ENCODE data around the gene MEGF6.
A peak's percentile ranks its signal among the peaks of the same experiment; 100 is the strongest.

Gene MEGF6

DNA sequence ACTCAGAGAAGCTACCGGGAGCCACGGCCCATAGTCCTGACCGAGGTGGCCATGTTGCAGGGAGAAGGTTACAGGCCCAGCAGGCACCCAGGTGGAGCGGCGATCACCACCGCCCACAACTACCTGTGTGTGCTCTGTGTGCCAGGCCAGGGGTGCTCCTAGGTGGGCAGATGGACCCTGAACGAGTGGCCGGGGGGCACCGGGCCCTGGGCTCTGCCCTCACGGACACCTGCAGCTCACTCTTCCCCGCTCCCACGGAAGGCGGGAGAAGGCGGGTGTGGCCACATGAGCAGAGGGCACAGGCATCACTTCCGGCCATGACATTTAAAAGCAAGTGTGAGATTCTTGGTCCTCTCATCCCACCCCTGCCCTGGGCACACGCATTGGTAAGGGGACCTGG, 73.9 kb downstream of the MEGF6 start:
- no peak for DNase-seq (ENCODE audit: low read depth in 2 of 2)

DNA sequence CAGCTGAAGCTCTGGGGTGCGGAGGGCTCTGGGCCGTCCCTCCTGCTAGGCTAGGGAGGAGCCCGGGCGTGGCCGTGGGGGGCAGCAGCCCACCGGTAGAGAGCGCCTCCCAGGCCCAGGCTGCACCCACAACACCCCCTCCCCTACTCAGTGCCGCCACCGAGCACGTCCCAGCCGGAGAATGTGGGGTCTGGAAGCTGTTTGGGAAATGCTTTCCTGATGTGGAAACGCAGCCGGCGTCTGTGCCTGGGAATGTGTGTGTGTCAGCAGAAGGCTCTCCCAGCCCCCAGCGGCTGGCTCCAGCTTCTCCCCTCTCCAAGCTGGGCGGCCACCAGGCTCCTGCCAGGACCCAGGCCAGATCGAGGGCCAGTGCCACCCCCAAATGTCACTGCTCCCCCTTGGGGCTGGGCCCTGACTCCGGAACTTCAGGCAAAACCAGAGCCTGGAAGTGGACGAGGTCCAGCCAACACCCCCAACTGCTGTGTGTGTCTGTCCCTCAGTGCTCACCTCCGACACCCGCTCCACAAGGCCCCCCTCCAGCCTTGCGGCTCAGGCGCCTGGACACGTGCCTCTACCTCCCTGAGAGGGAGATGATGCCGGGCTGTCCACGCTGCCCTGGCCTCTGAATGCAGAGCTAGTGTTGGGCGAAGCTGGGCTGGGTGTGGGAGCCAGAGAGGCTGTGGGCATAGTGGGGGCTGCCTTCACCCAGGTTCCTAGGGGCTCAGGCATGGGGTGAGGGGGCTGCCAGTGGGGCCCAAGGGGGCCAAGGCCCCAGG, 74.7 kb downstream of the MEGF6 start:
- DNase-seq (ENCODE audit: low read depth in 2 of 2) = no peak

DNA sequence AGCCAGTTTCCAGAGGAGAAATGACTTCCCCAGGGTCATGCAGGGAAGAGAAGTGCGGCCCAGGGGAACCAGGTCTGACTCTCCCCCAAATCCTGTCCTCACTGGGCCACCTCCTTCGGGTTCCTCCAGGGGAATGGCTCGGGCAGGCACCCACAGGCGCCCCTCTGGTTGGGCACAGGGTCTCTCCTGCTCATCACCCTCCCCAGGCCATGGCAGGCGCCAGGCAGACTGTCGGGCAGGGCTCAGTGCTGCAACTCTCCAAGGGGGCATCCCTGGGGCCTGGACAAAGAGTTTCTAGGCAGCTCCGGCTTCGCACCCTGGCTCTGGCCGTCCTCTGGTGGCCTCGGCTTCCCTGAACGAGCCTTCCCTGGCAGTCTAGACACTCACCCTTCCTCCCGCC, 75.6 kb downstream of the MEGF6 start:
- DNase-seq (ENCODE audit: low read depth in 2 of 2) = no peak

DNA sequence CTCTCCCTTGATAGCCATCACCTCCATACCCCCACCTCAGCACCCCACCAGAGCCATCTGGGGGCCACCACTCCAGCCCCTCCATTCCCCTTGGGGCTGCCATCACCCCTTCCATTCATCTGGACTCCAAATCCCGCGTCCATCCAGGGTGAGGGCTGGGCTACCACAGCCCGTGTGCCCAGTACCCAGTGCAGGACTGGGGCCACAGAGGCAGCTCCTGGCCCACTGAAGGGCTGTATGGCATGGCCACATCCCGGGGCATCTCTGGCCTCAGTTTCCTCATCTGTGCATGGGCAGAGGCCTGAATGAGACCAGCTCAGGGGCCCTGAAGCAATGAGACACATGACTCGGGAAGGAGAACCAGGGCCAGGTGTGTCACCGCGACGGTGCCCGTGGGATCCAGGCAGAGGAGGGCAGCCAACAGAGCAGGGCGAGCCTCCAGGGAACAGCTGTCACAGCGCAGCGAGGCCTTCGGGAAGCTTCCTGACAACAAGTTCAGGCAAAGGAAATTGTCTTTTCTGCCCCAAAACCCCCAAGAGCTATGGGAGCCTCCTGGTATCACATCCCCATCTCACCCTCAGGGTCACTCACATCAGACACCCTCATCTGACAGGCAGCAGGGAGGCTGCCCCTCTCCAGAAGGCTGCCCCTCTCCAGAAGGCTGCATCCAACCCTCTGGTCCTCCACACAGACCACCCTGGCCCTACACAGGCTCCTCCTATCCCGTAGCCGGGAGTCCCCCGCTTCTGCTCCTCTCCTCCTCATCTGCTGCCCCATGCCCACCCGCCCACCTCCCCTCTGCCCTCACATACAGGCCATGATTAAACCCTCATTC, 76.3 kb downstream of the MEGF6 start:
- DNase-seq (ENCODE audit: low read depth in 2 of 2) = no peak

DNA sequence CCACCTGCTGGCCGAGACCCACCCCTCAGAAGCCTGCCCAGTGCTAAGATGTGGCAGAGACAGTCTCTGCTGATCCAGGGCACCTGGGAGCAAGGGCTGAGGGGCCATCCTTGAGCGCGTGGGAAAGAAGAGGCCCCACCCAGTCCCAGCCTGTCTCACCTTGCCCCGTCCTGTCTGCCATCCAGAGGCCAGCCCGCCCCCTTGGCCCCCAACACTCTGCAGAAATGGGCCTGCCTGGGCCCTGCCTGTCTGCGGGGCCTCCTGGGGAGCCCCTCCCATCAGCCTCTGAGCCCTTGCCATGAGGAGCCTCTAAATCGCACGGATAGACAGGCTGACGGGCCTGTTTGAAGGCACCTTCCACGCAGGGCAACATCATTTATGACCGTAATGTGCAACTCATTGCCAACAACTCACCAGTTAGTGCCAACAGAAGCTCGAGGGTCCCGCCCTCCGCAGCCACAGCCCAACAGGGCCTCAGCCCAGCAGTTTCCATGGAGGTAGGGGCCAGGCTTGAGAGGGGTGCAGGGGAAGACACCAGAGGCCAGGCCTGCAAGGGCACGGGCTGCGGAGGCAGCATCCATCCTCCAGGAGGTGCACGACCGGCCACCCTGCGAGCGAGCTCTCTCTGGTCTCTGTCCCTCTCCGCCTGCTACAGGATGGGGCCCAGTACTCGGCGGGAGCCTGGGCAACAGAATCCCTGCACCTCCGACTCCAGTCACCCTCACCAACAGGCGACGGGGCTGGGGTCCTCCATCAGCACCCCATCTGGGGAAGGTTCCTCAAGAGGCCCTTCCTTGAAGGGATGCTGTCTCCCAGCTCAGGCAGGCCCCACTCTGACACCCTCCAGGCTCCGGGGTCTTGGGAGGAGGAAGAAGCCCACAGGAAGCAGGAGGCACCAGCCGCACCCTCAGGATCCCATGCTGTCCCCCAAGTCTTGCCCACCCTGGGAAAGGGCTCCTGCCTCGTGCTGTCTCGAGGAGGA, 78.0 kb downstream of the MEGF6 start:
- DNase-seq (ENCODE audit: low read depth in 2 of 2) = no peak

DNA sequence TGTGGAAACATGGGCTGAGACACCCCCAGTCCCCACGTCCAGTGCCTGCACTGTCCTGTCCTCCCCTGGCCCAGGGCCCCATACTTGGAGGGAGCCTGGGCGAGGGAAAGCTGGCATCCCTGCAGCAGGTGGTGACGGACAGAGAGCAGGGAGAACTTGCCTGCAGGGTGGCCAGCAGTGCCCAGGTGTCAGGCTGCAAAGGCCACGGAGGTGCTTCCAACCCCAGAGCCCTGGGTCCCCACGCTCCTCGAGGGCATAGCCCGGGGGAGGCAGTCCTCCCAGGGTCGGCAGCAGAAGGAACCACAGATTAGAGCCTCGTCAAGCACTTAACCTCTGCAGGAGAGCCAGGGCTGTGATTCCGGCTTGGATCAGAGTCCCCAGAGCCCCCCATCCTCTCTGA, 79.4 kb downstream of the MEGF6 start:
- DNase-seq (ENCODE audit: low read depth in 2 of 2) = no peak

DNA sequence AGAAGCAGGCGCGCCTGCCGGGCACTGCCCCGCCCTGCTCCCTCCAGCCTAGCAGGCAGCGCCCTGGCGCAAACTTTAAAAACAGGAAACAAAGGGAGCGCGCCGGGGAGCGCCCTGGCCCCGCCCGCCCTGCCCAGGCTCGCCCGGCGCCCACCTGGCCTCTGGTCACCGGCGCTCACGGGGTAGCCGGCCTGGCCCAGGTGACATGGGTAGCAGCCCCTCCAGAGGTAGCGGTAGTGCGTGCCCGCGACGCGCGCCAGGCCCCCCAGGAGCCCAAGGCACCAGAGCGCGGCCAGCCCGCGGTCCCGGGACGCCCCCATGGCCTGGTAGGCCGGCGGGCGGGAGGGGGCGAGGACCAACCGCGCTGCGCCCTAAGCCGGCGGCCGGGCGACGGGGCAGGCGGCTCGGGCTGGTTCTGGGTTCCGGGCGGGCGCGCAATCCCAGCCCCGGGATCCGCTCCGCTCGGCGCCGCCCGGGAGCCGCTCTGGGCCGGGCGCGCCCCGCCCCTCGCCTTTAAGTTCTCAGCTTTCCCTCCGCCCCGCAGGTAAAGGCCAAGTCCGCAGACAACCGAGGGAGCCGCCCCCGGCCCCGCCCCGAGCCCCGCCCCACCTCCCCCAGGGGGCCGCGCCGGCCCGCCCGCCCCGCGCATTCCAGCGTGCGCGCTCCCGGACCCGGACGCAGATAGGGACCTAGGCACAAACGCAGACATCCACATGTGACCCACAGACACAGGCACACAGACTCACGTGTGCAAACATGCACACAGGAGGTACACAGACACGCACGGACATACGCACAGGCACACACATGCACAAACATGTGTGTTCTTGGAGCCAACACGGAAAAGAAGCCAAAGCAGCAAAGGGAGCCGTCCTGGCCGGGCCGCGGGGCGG, 80.1 kb downstream of the MEGF6 start:
- peak; percentile 53 to 63 for DNase-seq (ENCODE audit: low read depth in 2 of 2)

DNA sequence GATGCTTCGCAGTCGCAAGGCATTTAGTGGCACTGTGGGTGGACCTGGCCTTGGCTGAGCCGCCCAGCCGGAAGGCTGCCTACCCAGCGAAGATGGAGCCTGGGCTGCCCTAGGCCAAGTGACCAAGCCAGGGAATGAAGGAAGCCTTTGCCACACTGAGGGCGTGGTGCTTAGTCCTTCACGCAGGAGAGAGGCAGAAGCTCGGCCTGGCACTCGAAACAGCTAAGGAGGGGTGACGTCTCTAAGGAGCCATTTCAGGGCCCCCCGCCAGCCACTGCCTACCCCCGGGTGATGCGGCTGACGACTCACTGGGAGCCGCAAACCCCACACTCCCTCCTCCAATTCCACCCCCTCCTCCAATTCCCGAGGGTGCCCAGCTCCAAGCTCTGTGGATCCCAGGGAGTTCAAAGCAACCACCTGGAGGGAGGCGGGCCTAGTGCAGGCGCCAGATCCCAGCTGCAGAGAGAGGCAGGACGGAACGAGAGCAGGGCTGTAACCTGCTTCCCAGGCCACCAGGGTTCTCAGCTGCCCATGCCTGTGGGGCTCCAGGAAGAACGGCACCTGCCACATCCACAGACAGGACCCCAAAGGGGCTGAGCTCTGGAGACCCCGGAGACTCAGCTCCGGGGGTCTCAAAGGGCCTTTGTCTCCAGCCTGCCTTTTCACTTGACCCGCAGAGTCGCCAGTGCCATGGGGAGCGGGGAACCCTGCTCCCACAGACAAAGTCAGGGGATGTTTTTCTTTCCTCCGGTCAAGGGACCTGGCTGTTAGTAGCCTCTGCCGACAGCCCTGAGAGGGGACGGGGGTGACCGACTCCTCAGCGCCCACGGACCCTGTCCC, 81.0 kb downstream of the MEGF6 start:
- DNase-seq (ENCODE audit: low read depth in 2 of 2) = no peak

DNA sequence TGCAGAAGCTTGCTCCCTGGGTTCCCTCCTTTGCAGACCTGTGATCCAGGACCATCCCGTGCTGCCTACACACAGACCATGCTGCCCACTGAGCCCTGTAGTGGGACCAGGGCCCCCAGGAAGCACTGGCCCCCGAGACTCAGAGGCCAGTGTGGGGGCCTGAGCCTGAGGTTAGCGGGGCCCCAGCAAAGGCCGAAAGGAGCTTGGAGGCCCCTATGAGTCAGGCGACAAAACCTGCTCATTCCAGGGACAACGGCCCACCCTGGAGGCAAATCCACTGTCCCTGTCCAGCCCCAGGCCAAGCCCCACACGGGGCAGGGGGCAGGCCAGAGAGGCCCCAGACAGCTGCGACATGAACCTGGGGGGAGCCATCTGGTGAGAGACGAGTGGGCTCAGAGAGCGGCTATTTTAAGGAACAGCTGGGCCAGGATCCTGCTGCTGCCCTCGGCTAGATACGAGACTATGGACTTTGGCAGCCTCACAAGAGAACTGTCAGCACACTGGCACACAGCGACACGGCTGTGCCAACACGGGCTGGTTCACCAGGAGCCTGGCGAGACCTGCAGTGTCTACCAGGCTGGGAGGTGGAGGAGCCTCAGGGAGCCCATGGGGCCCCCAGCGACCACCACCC, 82.1 kb downstream of the MEGF6 start:
- DNase-seq (ENCODE audit: low read depth in 2 of 2) = no peak

DNA sequence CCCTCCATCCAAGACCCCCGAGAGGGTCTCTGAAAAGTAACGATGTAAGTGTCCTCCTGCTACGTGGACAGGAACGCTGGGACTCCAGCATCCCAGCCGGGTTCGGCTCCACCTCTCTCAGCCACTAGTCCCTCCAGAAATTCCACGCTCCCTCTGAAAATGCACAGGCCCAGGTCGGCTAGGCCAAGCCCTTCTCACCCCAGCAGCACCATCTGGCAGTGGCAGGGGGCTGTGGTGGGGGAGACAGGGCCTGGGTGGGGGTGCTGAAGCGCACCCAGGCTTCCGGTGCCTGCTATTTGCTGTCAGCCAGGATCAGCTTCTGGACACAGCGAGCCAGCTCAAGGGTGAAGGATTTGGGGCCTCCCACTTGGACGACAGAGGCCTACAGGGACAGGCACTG, 83.5 kb downstream of the MEGF6 start:
- DNase-seq (ENCODE audit: low read depth in 2 of 2) = no peak

DNA sequence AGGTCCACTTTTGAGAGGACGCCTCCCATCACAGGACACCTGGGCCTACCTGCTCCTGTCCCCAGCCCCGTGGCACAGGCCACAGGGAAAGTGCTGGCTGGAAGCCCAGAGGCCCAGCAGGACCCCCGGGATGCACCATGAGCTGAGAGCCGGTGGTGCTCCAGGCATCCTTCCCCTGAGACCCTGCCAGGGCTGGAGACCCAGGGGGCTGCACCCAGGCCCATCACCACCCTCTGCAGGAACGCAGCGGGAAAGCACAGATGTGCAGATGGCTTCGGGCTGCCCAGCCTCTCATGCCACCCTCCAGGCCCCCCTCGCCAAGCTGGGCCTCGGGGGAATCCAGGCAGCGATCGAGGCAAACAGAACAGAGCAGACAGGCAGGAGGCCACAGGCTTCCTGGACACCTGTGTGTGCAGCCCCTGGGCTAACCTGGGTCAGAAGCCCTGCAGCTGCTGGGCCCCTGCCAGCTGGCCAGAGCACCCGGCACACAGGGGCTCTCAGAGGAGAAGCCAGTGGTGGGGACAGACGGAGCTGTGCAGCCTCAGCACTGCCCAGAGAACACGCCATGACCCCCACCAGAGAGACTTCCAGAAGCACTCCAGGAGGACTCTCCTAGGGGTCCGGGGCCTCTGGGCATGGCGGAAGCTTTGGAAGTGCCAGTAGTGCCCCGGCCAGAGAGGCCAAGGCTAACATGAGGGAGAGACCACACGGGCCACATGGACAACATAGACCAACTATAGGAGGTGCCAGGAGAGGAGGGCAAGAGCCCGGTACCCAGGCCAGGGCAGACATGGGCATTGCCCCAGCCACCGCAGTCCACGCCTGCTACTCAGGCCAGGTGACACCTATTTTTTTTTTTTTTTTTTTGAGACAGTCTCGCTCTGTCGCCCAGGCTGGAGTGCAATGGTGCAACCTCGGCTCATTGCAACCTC, 85.5 kb downstream of the MEGF6 start:
- DNase-seq (ENCODE audit: low read depth in 2 of 2) = no peak

DNA sequence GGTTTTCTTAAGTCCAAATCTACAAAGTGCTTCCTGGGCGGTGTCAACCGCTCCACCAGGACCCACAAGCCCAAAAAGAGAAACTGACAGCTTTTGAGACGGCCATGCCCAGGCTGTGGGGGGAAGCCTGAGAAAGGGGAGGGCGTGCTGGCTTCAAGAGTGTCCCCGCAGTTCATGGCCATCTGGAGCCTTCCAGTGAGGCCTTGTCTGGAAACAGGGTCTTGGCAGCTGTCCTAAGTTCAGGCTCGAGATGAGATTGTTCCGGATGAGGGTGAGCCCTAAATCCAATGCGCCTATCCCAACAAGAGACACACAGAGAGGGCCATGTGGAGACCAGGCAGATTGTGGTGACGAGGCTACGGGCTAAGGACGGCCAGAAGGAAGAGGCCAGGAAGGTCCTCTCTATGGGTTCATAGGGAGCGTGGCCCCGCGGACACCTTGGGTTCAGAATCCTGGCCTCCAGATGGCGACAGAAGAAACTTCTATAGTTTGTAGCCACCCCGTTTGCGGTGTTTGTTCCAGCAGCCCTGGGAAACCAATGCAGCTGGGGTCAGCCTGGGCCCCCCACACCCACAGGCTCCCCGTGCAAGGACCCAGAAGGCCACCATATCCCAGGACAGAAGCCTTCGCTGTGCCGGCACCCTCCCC, 86.6 kb downstream of the MEGF6 start:
- DNase-seq (ENCODE audit: low read depth in 2 of 2) = no peak

DNA sequence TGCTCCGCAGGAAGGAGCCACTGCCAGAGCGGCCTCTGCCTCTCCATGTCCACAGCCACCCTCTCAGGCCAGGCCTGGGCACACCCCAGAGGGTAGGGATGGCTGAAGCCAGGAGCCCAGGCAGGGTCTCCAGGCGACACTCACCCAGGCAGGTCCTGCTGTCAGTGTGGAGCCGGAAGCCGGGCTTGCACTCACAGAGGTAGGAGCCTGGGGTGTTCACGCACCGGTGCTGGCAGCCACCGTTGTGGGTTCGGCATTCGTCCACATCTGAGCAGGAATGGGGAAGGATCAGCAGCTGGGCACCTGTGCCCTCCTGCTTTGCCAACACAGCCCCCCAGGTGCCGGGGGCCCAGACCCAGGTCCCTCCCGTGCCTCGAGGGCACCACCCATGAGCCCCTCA, 87.3 kb downstream of the MEGF6 start:
- no peak for DNase-seq (ENCODE audit: low read depth in 2 of 2)

DNA sequence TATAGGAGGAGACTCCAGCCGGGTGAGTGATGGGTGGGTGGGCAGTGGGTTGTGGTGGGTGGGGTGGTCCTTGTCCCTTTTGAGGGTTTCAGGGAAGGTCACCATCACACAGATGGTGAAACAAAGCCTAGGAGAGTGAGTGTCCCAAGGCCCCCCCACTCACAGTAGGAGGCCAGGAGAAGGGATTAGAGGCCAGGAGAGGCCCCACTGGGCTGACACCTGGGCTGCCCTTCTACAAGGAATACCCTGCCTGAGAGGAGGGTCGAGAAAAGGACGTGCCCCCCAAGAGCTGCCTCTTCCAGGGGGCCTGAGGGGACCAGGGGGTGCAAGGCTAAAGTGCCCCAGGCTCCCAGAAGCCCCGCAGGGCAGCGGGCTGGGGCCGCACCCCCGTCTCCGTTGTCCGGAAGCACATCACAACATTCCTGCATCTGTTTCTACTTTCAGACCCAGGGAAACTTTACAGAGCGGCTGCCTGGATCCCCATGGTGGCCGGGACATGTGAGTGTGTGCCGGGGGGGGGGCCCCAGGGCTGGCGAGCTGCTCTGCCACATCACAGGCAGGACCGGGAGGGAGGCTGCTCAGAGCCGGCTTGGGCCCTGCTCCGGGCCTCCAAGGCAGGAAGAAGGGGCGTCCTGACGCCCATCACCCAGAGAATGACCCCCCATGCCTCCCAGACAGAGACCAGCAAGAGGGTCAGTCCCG, 88.6 kb downstream of the MEGF6 start:
- no peak for DNase-seq (ENCODE audit: low read depth in 2 of 2)

DNA sequence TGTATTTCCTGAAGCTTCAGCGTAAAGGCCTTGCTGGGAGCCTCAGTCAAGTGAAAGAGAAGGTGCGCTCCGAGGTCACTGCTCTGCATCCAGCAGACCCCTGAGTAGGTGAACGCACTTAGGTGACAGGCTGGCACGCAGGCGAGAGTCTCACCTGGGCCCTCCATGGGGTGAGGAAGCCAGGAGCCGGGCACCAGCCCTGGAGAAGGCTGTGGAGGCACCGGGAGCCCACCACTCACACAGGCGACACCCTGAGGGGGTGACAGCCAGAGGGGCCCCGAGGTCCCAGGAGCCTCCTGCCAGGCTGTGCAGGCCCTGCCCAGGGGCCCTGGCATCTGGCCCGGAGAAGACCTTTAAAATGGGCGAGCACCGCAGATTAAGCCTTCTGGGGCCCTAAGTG, 89.2 kb downstream of the MEGF6 start:
- DNase-seq (ENCODE audit: low read depth in 2 of 2) = no peak

DNA sequence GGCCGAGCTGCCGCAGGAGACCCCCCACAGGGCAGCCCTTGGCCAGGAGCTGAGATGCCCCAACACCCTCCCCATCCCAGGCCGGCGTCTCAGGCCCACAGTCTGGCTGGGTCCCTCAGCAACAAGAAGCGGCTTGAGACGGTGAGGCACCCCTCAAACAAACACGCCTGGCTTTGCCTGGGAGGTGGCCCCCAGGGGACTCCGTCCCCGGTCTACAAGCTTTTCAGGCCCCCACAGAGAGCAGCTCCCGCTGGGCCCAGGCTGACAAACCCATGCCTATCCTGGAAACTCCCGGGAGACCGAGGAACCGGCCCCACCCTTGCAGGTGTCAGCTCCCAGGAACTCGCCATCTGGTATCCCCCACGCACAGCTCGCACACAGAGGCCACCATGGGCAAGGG, 89.9 kb downstream of the MEGF6 start:
- no peak for DNase-seq (ENCODE audit: low read depth in 2 of 2)
